Erythroblast (primary cell): ENCODE data around the gene CFAP54.

Source experiments
- GATA1 ChIP-seq: IDR thresholded peaks from 2 replicates; pipeline ENCODE4 v1.6.1; 2011; ENCODE audit warnings: low read depth, mild to moderate bottlenecking, control low read depth, low read length, moderate library complexity
- POLR2A ChIP-seq: IDR thresholded peaks from 2 replicates; pipeline ENCODE4 v1.6.1; 2011; ENCODE audit warnings: mild to moderate bottlenecking, low read length

GRCh38 chr12:96658075-96658474 is 168.7 kb downstream of the CFAP54 start:
- TF ChIP-seq POLR2A: no peak
- no peak for TF ChIP-seq GATA1
